Measurements from ENCODE around the gene AMIGO1.

AMIGO1 gene

GRCh38 chr1:109546311-109547109, 37.0 kb upstream of the AMIGO1 start:
- TF ChIP-seq, protein P1, sequence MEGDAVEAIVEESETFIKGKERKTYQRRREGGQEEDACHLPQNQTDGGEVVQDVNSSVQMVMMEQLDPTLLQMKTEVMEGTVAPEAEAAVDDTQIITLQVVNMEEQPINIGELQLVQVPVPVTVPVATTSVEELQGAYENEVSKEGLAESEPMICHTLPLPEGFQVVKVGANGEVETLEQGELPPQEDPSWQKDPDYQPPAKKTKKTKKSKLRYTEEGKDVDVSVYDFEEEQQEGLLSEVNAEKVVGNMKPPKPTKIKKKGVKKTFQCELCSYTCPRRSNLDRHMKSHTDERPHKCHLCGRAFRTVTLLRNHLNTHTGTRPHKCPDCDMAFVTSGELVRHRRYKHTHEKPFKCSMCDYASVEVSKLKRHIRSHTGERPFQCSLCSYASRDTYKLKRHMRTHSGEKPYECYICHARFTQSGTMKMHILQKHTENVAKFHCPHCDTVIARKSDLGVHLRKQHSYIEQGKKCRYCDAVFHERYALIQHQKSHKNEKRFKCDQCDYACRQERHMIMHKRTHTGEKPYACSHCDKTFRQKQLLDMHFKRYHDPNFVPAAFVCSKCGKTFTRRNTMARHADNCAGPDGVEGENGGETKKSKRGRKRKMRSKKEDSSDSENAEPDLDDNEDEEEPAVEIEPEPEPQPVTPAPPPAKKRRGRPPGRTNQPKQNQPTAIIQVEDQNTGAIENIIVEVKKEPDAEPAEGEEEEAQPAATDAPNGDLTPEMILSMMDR (IDR thresholded peaks at IDR 0.05; ENCODE audit: borderline replicate concordance, insufficient read depth, low read depth, low read length), result peak; percentile 63; the same call in 1 of the 2 replicates
- peak overlapping the region; percentile 100 for H3K4me3 ChIP-seq (ENCODE audit: low read depth, low read length)

DNA sequence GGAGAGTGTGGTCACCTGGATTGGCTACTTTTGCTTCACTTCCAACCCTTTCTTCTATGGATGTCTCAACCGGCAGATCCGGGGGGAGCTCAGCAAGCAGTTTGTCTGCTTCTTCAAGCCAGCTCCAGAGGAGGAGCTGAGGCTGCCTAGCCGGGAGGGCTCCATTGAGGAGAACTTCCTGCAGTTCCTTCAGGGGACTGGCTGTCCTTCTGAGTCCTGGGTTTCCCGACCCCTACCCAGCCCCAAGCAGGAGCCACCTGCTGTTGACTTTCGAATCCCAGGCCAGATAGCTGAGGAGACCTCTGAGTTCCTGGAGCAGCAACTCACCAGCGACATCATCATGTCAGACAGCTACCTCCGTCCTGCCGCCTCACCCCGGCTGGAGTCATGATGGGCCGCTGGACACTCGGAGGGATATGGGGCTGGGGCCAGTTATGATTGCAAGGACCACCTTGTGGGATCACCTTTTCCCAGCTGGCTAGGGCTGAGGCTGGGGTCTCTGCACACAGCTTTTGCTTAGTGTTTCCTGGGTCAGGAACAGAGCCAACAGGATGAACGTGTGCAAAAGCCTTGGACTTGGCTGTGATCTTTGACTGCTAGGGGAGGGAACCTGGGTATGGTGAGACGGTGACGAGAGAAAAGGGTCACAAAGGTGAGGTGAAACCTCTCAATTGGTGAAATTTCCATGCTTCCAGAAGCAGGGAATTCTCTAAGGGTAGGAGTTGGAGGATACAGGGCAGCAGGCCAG, 34.6 kb upstream of the AMIGO1 start:
- no peak overlapping the region for H3K4me3 ChIP-seq (ENCODE audit: low read depth, low read length)
- TF ChIP-seq, protein P1 (IDR thresholded peaks at IDR 0.05; ENCODE audit: borderline replicate concordance, insufficient read depth, low read depth, low read length), result no peak

GRCh38 chr1:109543283-109543987, 33.9 kb upstream of the AMIGO1 start:
- H3K4me3 ChIP-seq (ENCODE audit: low read depth, low read length), result no peak overlapping the region
- TF ChIP-seq, protein P1 (IDR thresholded peaks at IDR 0.05; ENCODE audit: borderline replicate concordance, insufficient read depth, low read depth, low read length), result no peak

GRCh38 chr1:109542657-109543056, 33.1 kb upstream of the AMIGO1 start:
- TF ChIP-seq, protein P1 (IDR thresholded peaks at IDR 0.05; ENCODE audit: borderline replicate concordance, insufficient read depth, low read depth, low read length), result no peak
- H3K4me3 ChIP-seq (ENCODE audit: low read depth, low read length), result no peak overlapping the region

DNA sequence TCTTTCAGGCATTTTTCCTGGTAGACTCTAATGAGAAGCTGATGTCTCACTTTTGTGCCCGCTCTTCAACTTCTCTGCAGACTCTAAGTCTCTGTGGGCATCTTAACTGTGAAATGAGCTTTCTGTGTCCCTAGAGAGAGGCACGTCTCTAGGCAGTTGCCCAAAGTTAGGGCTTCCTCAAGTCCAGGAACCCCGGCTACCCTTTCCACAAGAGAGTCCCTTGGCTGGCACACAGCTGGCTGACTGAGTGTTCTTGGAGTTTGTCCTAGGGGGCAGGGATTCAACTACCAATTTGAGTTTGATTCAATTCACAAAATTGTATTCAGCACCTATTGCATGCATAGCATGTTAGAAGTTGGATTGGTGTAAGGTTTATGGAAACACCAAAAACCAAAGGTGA, 31.6 kb upstream of the AMIGO1 start:
- TF ChIP-seq, protein P1 (IDR thresholded peaks at IDR 0.05; ENCODE audit: borderline replicate concordance, insufficient read depth, low read depth, low read length), result no peak
- H3K4me3 ChIP-seq (ENCODE audit: low read depth, low read length), result no peak overlapping the region

- TF ChIP-seq, protein P1 (IDR thresholded peaks at IDR 0.05; ENCODE audit: borderline replicate concordance, insufficient read depth, low read depth, low read length), result no peak
- no peak within 1 kb of the TSS for H3K4me3 ChIP-seq (ENCODE audit: low read depth, low read length)
Measured at GRCh38 chr1:109539676-109540075, 30.1 kb upstream of the AMIGO1 start, which contains the start of gene GPR61. Gene GPR61, plus strand, starts transcription at chr1:109539872. Its CDS starts 3,151 bp downstream, at chr1:109543023.

Data from GM12875 (cell line).